ENCODE measurements around the gene HOXC6. TPM values are rescaled to one million over a fixed set of nuclear protein-coding genes. Genes with fewer than 3 reads are reported as not detected.

Gene HOXC6
- total and polyA plus RNA-seq, 9 of the 15 experiments (the other 6 are each of a cell fraction or from before 2014, with no cell fraction given): 0.06 to 4.0 (median 1.4) TPM

DNA sequence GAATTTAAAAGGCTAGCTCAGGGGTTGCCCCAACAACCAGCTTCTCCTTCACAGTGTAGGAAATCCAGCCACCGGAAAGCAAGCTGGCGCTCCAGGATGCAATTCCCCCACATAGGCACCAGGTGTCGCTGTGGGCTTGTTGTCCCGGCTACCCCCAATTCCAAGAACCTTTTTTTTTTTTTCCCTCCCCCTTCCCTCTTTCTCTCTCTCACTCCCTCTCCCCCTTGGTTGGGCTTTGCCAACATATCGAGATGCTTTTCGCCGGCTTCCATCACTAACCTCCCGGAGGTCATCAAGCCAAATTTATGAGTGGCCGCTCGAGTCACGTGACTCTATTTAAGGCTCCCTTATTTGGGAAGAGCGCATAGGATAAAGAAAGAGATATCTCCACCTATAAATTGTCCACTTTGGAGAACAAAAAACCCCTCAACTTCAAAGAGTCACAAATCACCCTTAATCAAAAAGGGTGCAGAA is 4.4 kb downstream of the HOXC6 start, which contains the start of gene HOXC5 (continued):
- TF ChIP-seq, protein P1, sequence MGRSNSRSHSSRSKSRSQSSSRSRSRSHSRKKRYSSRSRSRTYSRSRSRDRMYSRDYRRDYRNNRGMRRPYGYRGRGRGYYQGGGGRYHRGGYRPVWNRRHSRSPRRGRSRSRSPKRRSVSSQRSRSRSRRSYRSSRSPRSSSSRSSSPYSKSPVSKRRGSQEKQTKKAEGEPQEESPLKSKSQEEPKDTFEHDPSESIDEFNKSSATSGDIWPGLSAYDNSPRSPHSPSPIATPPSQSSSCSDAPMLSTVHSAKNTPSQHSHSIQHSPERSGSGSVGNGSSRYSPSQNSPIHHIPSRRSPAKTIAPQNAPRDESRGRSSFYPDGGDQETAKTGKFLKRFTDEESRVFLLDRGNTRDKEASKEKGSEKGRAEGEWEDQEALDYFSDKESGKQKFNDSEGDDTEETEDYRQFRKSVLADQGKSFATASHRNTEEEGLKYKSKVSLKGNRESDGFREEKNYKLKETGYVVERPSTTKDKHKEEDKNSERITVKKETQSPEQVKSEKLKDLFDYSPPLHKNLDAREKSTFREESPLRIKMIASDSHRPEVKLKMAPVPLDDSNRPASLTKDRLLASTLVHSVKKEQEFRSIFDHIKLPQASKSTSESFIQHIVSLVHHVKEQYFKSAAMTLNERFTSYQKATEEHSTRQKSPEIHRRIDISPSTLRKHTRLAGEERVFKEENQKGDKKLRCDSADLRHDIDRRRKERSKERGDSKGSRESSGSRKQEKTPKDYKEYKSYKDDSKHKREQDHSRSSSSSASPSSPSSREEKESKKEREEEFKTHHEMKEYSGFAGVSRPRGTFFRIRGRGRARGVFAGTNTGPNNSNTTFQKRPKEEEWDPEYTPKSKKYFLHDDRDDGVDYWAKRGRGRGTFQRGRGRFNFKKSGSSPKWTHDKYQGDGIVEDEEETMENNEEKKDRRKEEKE (IDR thresholded peaks at IDR 0.05; ENCODE audit: borderline replicate concordance in 1 of 2, control insufficient read depth in 1 of 2, low read depth in 2 of 2, low read length in 1 of 2): no peak
- TF ChIP-seq ZBTB49 (CRISPR knock-in tag; IDR thresholded peaks at IDR 0.05; ENCODE audit: borderline replicate concordance) (no peak), ZFP91 (CRISPR knock-in tag; IDR thresholded peaks at IDR 0.05) (no peak), CHD7 (IDR thresholded peaks at IDR 0.05; ENCODE audit: low read depth, low read length) (no peak), HDAC6 (IDR thresholded peaks at IDR 0.05; ENCODE audit: low read depth, low read length) (no peak)
- TF ChIP-seq, protein P2, sequence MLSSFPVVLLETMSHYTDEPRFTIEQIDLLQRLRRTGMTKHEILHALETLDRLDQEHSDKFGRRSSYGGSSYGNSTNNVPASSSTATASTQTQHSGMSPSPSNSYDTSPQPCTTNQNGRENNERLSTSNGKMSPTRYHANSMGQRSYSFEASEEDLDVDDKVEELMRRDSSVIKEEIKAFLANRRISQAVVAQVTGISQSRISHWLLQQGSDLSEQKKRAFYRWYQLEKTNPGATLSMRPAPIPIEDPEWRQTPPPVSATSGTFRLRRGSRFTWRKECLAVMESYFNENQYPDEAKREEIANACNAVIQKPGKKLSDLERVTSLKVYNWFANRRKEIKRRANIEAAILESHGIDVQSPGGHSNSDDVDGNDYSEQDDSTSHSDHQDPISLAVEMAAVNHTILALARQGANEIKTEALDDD (IDR thresholded peaks at IDR 0.05): no peak
